Mesenchymal stem cell (in vitro differentiated cells and primary cell): ENCODE data around the gene ICAM5.
A peak's percentile ranks its signal among the peaks of the same experiment; 100 is the strongest.
"Not testable (repeated sequence)": the region's sequence is repeated elsewhere in the genome, so short reads cannot be mapped to it uniquely, and the experiment has no call there.

Experiments
- DNase-seq: peaks from one replicate; pipeline ENCODE4 v3.0.0-alpha.2; 2013
- H2AFZ ChIP-seq: one replicate; pipeline ENCODE4 v1.6.1; 2013; ENCODE audit warnings: low read depth, mild to moderate bottlenecking, control low read depth, inconsistent platforms, low read length, moderate library complexity
- H2AK5ac ChIP-seq: 2 replicates; pipeline ENCODE4 v1.6.1; 2013; ENCODE audit warnings: low read length, moderate library complexity, mild to moderate bottlenecking, inconsistent platforms; ENCODE audit not compliant: severe bottlenecking
- H2BK120ac ChIP-seq: one replicate; pipeline ENCODE4 v1.6.1; 2013; ENCODE audit warnings: low read depth, mild to moderate bottlenecking, inconsistent platforms, low read length, moderate library complexity
- H2BK12ac ChIP-seq, 2 experiments: one replicate each; pipeline ENCODE4 v1.6.1; 2013; ENCODE audit warnings: inconsistent platforms in 2 of 2, low read length in 2 of 2, mild to moderate bottlenecking in 2 of 2, moderate library complexity in 2 of 2, control low read depth in 1 of 2
- H2BK15ac ChIP-seq: one replicate; pipeline ENCODE4 v1.6.1; 2013; ENCODE audit warnings: mild to moderate bottlenecking, low read depth, inconsistent platforms; ENCODE audit not compliant: poor library complexity, severe bottlenecking
- H2BK5ac ChIP-seq: 2 replicates; pipeline ENCODE4 v1.6.1; 2013; ENCODE audit warnings: low read depth, mild to moderate bottlenecking, low read length, control low read depth, inconsistent platforms; ENCODE audit not compliant: poor library complexity, severe bottlenecking
- H3K14ac ChIP-seq, 2 experiments: one replicate each; pipeline ENCODE4 v1.6.1; 2013; ENCODE audit warnings: inconsistent platforms in 2 of 2, low read length in 2 of 2, control low read depth in 1 of 2, mild to moderate bottlenecking in 1 of 2, moderate library complexity in 1 of 2
- H3K18ac ChIP-seq, 2 experiments: one replicate each; pipeline ENCODE4 v1.6.1; 2013; ENCODE audit warnings: inconsistent platforms in 2 of 2, low read length in 2 of 2, control low read depth in 1 of 2, low read depth in 1 of 2, mild to moderate bottlenecking in 1 of 2
- H3K23ac ChIP-seq, 2 experiments: one replicate each; pipeline ENCODE4 v1.6.1; 2013; ENCODE audit warnings: inconsistent platforms in 2 of 2, low read length in 2 of 2, mild to moderate bottlenecking in 2 of 2, moderate library complexity in 2 of 2, control low read depth in 1 of 2
- H3K27ac ChIP-seq: 2 replicates; pipeline ENCODE4 v1.5.1; 2013; ENCODE audit warnings: mild to moderate bottlenecking, moderate library complexity, low read length, control low read depth, inconsistent platforms; ENCODE audit not compliant: poor library complexity, severe bottlenecking
- H3K27me3 ChIP-seq, 2 experiments: 2 replicates each; pipeline versions ENCODE4 v1.6.1 to v1.7.0; 2013; ENCODE audit warnings: low read length in 2 of 2, mild to moderate bottlenecking in 2 of 2, moderate library complexity in 2 of 2, control low read depth in 1 of 2, inconsistent platforms in 1 of 2; ENCODE audit not compliant: control insufficient read depth in 1 of 2, insufficient read depth in 1 of 2
- H3K36me3 ChIP-seq, 2 experiments: 2 replicates each; pipeline versions ENCODE4 v1.6.1 to v1.7.0; 2013; ENCODE audit warnings: low read length in 2 of 2, control low read depth in 1 of 2, inconsistent platforms in 1 of 2, low read depth in 1 of 2, mild to moderate bottlenecking in 1 of 2; ENCODE audit not compliant: insufficient read depth in 2 of 2, control insufficient read depth in 1 of 2
- H3K4ac ChIP-seq, 2 experiments: one replicate each; pipeline ENCODE4 v1.6.1; 2013; ENCODE audit warnings: inconsistent platforms in 2 of 2, low read length in 2 of 2, mild to moderate bottlenecking in 2 of 2, moderate library complexity in 2 of 2, control low read depth in 1 of 2, low read depth in 1 of 2
- H3K4me1 ChIP-seq: 2 replicates; pipeline ENCODE4 v1.6.1; 2013; ENCODE audit warnings: low read depth, low read length, control low read depth; ENCODE audit not compliant: control insufficient read depth, insufficient read depth
- H3K4me2 ChIP-seq: 2 replicates; pipeline ENCODE4 v1.6.1; 2013; ENCODE audit warnings: low read length, mild to moderate bottlenecking, inconsistent platforms; ENCODE audit not compliant: poor library complexity, severe bottlenecking
- H3K4me3 ChIP-seq, 2 experiments: 2 replicates each; pipeline versions ENCODE4 v1.5.1 to v1.7.0; 2013; ENCODE audit warnings: low read length in 2 of 2, mild to moderate bottlenecking in 2 of 2, control low read depth in 1 of 2, low read depth in 1 of 2; ENCODE audit not compliant: insufficient read depth in 1 of 2
- H3K79me1 ChIP-seq: replicated peaks from 2 replicates; pipeline ENCODE4 v1.6.1; 2013; ENCODE audit warnings: mild to moderate bottlenecking, control low read depth, low read length, inconsistent platforms; ENCODE audit not compliant: poor library complexity, severe bottlenecking
- H3K9ac ChIP-seq: 2 replicates; pipeline ENCODE4 v1.7.0; 2013; ENCODE audit warnings: mild to moderate bottlenecking, low read length, moderate library complexity
- H3K9me3 ChIP-seq: 2 replicates; pipeline ENCODE4 v1.7.0; 2013; ENCODE audit warnings: mild to moderate bottlenecking, low read length; ENCODE audit not compliant: control insufficient read depth
- H4K8ac ChIP-seq: one replicate; pipeline ENCODE4 v1.6.1; 2013; ENCODE audit warnings: inconsistent platforms, mild to moderate bottlenecking, low read length, moderate library complexity
- H4K91ac ChIP-seq: one replicate; pipeline ENCODE4 v1.6.1; 2013; ENCODE audit warnings: mild to moderate bottlenecking, low read length, inconsistent platforms
- WGBS: methylation state at CpG from one replicate; pipeline ENCODE4 v1.1.7; 2013; ENCODE audit warnings: mixed read lengths; 5-methylcytosine and 5-hydroxymethylcytosine counted together

The ICAM5 gene

DNA sequence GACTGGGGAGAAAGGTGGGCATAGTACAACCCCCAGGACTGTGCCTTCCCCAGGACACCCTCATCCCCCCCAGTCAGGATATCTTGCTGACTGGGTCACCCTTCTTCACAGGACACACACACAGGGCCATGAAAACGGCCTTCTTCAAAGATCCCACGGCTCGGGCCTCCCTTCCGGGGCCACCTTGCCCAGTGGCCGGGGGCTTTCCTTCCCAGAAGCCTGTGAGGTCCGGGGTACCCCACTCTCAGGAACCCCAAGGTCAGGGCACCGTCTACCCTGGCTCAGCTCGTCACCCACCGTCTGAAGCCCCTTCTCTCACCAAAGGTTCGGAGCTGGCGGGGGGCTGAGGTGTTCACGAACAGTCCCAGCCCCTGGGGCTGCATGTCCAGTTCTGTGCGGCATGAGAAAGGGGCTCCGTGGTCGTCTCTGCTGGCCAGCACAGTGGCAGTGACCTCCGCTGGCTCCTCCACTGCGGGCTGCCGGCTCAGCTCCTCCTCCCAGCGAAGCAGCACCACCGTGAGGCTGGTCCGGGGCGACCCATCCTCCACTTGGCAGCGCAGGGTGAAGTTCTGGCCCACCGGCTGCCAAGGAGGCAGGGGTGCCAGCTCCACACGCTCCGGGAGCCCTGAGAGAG is 45.7 kb downstream of the ICAM5 start:
- Histone ChIP-seq H2BK120ac (no peak overlapping the region), H3K4me2 (no peak overlapping the region), H3K23ac (no peak overlapping the region), H3K9me3 (no peaks in the 10 kb centered on the region), H2AFZ (no peak overlapping the region), H2AK5ac (no peak overlapping the region), H3K36me3 (peaks cover 0 to 1% of the 10 kb centered on the region in 2 experiments), H3K4me1 (peaks cover 21% of the 10 kb centered on the region), H3K4me3 (peak overlapping the region in 1 of 2 experiments; percentile 97), H4K91ac (peak overlapping the region; percentile 70), H3K27ac (no peak overlapping the region), H3K4ac (no peak overlapping the region), H3K79me1 (peaks cover 9% of the 10 kb centered on the region), H2BK15ac (peak overlapping the region; percentile 6), H3K27me3 (peaks cover 0 to 3% of the 10 kb centered on the region in 2 experiments), H2BK5ac (no peak overlapping the region), H3K9ac (peak overlapping the region; percentile 58), H4K8ac (peak overlapping the region; percentile 52), H3K14ac (no peak overlapping the region), H2BK12ac (peak overlapping the region in 1 of 2 experiments; percentile 33), H3K18ac (peak overlapping the region; percentile 19 to 40)
- 70% methylated on average over 26 of the region's 26 CpGs for WGBS
- no peak for DNase-seq

DNA sequence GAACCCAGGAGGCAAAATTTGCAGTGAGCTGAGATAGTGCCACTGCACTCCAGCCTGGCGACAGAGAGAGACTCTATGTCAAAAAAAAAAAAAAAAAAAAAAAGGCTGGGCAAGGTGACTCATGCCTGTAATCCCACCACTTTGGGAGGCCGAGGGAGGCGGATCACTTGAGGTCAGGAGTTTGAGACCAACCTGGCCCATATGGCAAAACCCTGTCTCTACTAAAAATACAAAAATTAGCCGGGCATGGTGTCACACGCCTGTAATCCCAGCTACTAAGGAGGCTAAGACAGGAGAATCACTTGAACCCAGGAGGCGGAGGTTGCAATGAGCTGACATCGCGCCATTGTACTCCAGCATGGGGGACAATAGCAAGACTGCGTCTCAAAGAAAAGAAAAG is 47.0 kb downstream of the ICAM5 start:
- H3K36me3 ChIP-seq, H3K9ac ChIP-seq, H4K8ac ChIP-seq, H3K79me1 ChIP-seq, H3K23ac ChIP-seq, H2BK5ac ChIP-seq, H3K14ac ChIP-seq, H3K27ac ChIP-seq, H2BK15ac ChIP-seq, H3K4me3 ChIP-seq, H2BK12ac ChIP-seq, H3K18ac ChIP-seq, H3K9me3 ChIP-seq, H3K4me2 ChIP-seq, H2AK5ac ChIP-seq, H3K27me3 ChIP-seq, H3K4ac ChIP-seq, H4K91ac ChIP-seq, H2AFZ ChIP-seq, H2BK120ac ChIP-seq, DNase-seq: not testable (repeated sequence)
- peaks cover 21% of the 10 kb centered on the region for H3K4me1 ChIP-seq
- whole genome bisulfite sequencing: 82% methylated on average over 9 of the region's 9 CpGs

- H3K27ac ChIP-seq: no peak overlapping the region
- H3K79me1 ChIP-seq: peaks cover 6% of the 10 kb centered on the region
- H4K91ac ChIP-seq: no peak overlapping the region
- no peak overlapping the region for H2AK5ac ChIP-seq
- peaks cover 0 to 3% of the 10 kb centered on the region in 2 experiments for H3K27me3 ChIP-seq
- no peak overlapping the region for H2AFZ ChIP-seq
- no peak overlapping the region for H2BK15ac ChIP-seq
- H3K14ac ChIP-seq: no peak overlapping the region
- H2BK12ac ChIP-seq: no peak overlapping the region
- no peaks in the 10 kb centered on the region for H3K9me3 ChIP-seq
- H2BK120ac ChIP-seq: no peak overlapping the region
- no peak overlapping the region for H3K18ac ChIP-seq
- 96% methylated on average over 6 of the region's 6 CpGs for WGBS
- no peak overlapping the region for H3K4me2 ChIP-seq
- H3K9ac ChIP-seq: no peak overlapping the region
- no peak overlapping the region for H3K4ac ChIP-seq
- no peaks in the 10 kb centered on the region for H3K36me3 ChIP-seq
- no peak for DNase-seq
- no peak overlapping the region for H4K8ac ChIP-seq
- H3K4me3 ChIP-seq: no peak overlapping the region
- no peak overlapping the region for H2BK5ac ChIP-seq
- no peak overlapping the region for H3K23ac ChIP-seq
- H3K4me1 ChIP-seq: peaks cover 12% of the 10 kb centered on the region
These were observed 49.2 kb downstream of the ICAM5 start for GRCh38 chr19:10338940-10339339.

- no peak within 1 kb of the TSS for H4K91ac ChIP-seq
- H3K79me1 ChIP-seq: peaks cover 1% of the 10 kb centered on the region
- no peaks in the 10 kb centered on the region for H3K36me3 ChIP-seq
- no peak within 1 kb of the TSS for H2BK15ac ChIP-seq
- no peak for DNase-seq
- H3K9me3 ChIP-seq: no peaks in the 10 kb centered on the region
- H3K4me3 ChIP-seq: no peak within 1 kb of the TSS
- peaks cover 7% of the 10 kb centered on the region for H3K4me1 ChIP-seq
- no peak within 1 kb of the TSS for H2BK5ac ChIP-seq
- H3K4me2 ChIP-seq: no peak within 1 kb of the TSS
- H3K27me3 ChIP-seq: peaks cover 0 to 3% of the 10 kb centered on the region in 2 experiments
- no peak within 1 kb of the TSS for H3K14ac ChIP-seq
- no peak within 1 kb of the TSS for H3K18ac ChIP-seq
- H3K23ac ChIP-seq: no peak within 1 kb of the TSS
- H2BK120ac ChIP-seq: no peak within 1 kb of the TSS
- H3K9ac ChIP-seq: no peak within 1 kb of the TSS
- no peak within 1 kb of the TSS for H4K8ac ChIP-seq
- no peak within 1 kb of the TSS for H3K27ac ChIP-seq
- no peak within 1 kb of the TSS for H2BK12ac ChIP-seq
- H2AFZ ChIP-seq: no peak within 1 kb of the TSS
- no peak within 1 kb of the TSS for H3K4ac ChIP-seq
- WGBS: 72% methylated on average over 14 of the region's 14 CpGs
- no peak within 1 kb of the TSS for H2AK5ac ChIP-seq
These were observed 49.7 kb downstream of the ICAM5 start, which contains the start of gene ICAM3 for GRCh38 chr19:10339380-10339960. TSS of gene ICAM3 (minus strand) at chr19:10339624. CDS start at chr19:10339614, 10 bp downstream.
